ENCODE data around the gene IFI35.
"Not testable (repeated sequence)": the region's sequence is repeated elsewhere in the genome, so short reads cannot be mapped to it uniquely, and the experiment has no call there.

IFI35 gene

GRCh38 chr17:43006639-43007551 is at the start of gene IFI35:
Gene IFI35, plus strand, starts transcription at chr17:43006784. Its CDS starts 164 bp downstream, at chr17:43006948.
- peak; percentile 85 for DNase-seq (ENCODE audit: low spot score)

DNA sequence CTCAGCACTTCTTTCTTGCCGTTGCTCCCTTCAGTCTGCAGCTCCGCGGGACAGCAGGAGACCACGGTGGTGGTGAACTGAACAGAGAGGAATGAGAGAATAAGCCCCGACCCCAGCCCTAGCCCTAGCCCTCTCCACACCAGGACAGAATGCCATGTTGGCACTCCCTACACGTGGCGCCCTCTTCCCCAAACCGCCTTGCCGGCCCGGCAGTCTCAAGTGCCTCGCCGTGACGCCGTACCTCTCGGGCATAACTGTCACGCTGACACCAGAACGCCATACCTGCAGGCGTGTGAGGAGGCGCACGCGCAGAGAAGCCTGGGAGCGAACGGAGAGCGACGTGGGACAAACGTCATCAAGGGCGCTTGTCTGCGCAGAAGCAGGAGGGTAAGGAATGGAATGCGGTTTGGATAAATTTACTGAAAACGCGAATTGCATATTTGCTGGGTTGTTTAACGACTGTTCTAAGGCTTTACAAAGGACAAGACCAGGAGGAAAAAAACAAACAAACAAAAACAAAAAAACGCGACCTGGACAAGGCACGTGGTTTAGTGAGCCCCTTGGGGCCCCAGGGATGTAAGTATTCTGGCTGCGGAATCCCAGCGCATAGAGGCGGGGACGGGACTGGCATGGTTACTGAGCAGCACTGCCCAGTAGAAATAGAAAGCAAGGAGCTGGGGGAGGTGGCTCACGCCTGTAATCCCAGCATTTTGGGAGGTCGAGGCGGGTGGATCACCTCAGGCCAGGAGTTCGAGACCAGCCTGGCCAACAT is 42.2 kb upstream of the IFI35 start, which contains the start of gene AARSD1:
Gene AARSD1 (minus strand): TSS at position 294 of the 772 bp plus-strand sequence. CDS start 14 bp downstream, at position 280.
- DNase-seq (ENCODE audit: low spot score): peak; percentile 94

GRCh38 chr17:42967925-42968324 is 38.7 kb upstream of the IFI35 start:
- no peak for DNase-seq (ENCODE audit: low spot score)

- no peak for DNase-seq (ENCODE audit: low spot score)
Observed at GRCh38 chr17:42969001-42969581, 37.5 kb upstream of the IFI35 start.

DNA sequence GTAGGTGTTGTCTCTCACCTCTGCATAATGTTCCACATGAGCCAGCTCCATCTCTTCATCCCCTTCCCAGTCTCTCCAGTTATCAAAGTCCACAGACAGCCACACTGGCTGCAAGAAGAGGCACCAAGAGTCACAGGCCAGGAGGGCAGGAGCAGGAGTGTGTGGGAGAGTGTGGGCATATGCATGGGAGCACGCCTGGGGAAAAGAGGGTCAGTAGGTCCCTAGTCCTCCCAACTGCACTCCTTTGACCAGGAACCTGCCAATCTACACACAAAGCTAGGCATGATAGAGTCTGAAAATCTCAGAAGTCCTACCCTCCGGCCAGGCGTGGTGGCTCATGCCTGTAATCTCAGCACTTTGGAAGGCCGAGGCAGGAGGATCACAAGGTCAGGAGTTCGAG is 35.0 kb upstream of the IFI35 start:
- no peak for DNase-seq (ENCODE audit: low spot score)

DNA sequence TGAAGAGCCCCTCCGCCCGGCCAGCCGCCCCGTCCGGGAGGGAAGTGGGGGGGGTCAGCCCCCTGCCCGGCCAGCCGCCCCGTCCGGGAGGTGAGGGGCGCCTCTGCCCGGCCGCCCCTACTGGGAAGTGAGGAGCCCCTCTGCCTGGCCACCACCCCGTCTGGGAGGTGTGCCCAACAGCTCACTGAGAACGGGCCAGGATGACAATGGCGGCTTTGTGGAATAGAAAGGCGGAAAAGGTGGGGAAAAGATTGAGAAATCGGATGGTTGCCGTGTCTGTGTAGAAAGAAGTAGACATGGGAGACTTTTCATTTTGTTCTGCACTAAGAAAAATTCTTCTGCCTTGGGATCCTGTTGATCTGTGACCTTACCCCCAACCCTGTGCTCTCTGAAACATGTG is 33.3 kb upstream of the IFI35 start:
- not testable (repeated sequence) for DNase-seq (ENCODE audit: low spot score)

DNA sequence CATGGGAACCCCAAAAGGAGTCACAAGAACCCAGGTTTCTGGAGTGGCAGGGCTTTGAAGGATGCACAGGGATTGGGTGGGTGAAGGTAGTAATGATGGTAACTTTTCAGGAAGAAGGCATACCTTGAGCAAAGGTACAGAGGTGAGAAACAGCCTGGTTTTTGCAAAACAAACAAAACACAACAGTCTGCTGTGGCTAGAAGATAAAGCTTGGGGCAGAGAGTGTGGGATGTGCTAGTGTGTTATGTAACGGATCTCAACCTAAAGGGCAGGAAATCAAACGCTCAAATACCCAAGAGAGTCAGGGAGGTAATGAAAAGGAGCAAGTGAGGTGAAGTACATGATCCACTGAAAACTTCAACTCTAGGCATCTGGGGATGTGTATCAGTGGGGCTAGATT is 31.3 kb upstream of the IFI35 start:
- no peak for DNase-seq (ENCODE audit: low spot score)

- not testable (repeated sequence) for DNase-seq (ENCODE audit: low spot score)
Observed at GRCh38 chr17:42975701-42976100, 30.9 kb upstream of the IFI35 start.

DNA sequence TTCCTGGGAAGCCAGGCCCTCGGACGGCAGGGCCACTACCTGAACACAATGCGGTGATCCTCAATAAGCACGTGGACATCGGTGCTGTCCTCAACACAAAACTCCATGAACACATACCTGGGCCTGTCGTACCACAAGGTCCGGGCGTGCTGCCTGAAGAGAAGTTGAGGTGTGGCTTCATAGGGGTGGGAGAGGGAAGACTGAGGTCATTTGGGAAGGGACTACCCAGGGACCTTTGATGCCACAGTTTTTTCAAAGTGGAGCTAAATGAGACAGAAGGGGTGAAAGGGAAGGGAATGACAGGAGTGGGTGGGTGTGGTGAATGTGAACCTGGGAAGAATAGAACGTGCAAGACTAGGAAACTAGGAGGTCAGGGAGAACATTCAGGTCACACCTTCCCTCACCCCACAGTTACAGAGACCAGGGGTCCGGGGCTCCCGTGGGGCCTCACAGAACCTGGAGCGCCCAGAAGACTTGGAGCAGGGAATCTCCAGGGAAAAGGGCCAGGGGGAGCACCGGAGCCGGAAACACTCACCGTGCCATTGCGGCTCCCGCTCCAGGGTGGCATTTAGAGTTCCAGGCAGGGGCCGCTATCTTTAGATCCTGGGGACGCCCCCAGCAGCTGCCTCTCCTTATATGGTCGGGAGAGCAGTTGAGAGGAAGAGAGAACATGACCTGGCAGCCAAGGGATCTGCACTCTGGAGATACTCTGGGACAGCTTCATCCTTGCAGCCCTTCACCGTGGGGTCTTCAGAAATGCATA is 26.9 kb upstream of the IFI35 start, which contains the start of gene PTGES3L:
Gene PTGES3L (minus strand): TSS at position 570 of the 763 bp plus-strand sequence. CDS start 27 bp downstream, at position 543.
- DNase-seq (ENCODE audit: low spot score): no peak

DNA sequence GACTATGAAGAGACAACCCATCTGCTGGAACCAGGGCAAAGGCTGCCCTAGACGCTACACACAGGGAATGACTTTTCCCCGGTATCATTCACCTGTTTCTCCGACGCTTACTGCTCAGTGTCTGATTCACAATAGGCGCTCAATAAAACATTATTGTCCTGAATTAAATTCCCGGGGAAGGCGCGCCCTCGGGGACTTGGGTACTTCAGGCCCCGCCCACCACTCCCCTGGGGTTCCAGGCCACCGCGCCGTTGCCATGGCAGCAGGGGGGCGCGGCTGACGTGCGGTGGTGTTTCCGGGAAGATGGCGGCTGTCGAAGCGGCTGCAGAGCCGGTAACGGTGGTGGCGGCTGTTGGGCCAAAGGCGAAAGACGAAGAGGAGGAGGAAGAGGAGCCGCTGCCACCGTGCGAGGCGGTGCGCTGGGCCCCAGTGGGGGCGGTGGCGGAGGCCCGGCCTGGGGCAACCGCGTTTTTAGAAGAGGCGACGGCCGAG is 26.3 kb upstream of the IFI35 start, which contains the start of gene RUNDC1:
Gene RUNDC1 (plus strand): TSS at position 292 of the 492 bp plus-strand sequence. CDS start 12 bp downstream, at position 304.
- peak; percentile 92 for DNase-seq (ENCODE audit: low spot score)

DNA sequence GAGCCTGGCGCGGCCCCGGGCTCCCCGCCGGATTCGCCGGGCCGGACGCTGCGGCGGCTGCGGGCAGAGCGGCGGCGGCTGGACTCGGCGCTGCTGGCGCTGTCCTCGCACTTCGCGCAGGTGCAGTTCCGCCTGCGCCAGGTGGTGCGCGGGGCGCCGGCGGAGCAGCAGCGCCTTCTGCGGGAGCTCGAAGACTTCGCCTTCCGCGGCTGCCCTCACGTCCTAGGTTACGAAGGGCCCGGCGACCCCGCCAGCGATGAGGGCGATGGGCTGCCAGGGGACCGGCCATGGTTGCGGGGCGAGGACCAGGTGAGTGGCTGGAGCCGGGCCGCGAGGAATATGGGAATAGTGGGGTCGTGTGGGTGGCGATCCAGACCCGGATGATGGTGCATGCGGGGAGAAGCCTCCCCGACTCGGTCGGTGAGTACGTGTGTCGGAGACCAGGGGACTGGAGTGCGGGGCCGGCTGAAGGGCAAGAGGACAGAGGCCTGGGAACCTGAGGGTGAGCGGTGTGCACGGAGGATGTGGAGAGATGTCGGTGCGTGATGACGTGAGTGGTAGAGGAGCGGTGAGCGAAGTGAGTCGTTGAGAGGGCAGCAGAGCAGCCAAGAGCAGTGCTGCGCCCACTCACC is 25.7 kb upstream of the IFI35 start:
- peak; percentile 58 for DNase-seq (ENCODE audit: low spot score)

GRCh38 chr17:42982266-42982665 is 24.3 kb upstream of the IFI35 start:
- DNase-seq (ENCODE audit: low spot score): no peak

GRCh38 chr17:42985225-42985624 is 21.4 kb upstream of the IFI35 start:
- no peak for DNase-seq (ENCODE audit: low spot score)

- no peak for DNase-seq (ENCODE audit: low spot score)
Observed at GRCh38 chr17:42989141-42989540, 17.4 kb upstream of the IFI35 start.

GRCh38 chr17:42989726-42990652 is 16.6 kb upstream of the IFI35 start:
- no peak for DNase-seq (ENCODE audit: low spot score)

- DNase-seq (ENCODE audit: low spot score): no peak
Observed at GRCh38 chr17:42991471-42991870, 15.1 kb upstream of the IFI35 start.

DNA sequence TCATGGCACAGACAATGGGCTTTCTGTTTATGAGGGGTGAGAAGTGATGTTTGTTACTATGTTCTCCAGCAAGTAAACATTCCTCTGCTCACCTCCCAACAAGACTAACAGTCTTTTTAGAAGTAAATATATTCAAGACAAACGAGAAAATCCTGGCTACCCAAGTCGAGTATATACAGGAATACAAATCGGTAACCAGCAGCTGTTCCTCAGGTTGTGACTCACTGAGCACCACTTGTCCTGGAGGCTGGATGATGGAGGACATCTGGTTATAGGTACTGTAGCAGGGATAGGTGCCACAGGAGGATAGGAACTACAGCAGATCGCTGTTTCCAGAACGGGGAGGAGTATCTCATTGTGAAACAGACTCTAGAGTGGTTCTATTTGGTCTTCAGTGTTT is 13.7 kb upstream of the IFI35 start:
- no peak for DNase-seq (ENCODE audit: low spot score)

DNA sequence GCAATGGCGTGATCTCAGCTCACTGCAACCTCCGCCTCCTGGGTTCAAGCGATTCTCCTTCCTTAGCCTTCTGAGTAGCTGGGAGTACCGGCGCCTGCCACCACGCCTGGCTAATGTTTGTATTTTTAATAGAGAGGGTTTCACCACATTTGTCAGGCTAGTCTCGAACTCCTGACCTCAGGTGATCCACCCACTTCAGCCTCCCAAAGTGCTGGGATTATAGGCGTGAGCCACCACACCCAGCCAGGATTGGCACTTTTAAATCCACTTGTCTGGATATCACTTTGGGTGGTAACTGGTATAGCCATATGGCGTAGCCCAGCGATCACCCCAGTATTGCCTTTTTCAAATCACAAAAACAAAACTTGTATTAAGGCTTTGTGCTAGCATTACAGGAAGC is 12.7 kb upstream of the IFI35 start:
- not testable (repeated sequence) for DNase-seq (ENCODE audit: low spot score)

DNA sequence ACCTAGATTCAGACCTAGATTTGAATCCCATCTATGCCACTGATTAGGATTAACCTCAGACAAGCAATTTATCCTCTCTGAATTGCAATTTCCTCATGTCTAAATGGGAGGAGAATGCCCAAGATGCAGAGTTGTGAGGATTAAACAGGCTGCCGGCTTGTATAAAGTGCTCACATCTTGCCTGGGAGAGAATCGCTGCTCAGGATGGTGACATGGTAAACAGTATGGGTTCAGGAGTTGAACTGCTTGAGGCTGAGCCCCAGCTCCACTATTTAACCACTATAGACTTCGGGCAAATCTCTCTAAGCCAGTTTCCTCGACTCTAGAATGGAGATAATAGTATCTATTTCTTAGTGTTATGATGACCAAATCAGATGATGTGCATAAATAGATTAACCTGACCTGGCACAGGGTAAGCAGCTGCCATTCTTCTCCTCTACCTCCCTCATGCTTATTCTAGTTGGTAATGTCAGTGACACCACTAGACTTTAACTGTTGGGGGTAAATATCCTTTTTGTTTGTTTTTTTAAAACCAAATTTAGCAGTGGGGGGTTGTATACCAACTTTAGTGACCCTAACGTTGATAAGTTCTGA is 9.1 kb upstream of the IFI35 start:
- no peak for DNase-seq (ENCODE audit: low spot score)
